ENCODE measurements around the gene ATXN1. TPM values are rescaled to one million over a fixed set of nuclear protein-coding genes. Genes with fewer than 3 reads are reported as not detected.

The ATXN1 gene
- total and polyA plus RNA-seq, 2 of the 13 experiments (the other 11 are each of a cell fraction or from before 2014, with no cell fraction given), result 20.7 to 39.5 TPM

GRCh38 chr6:16291739-16292138 is 469.5 kb downstream of the ATXN1 start (continued):
- no peak for TF ChIP-seq ZNF710 (CRISPR knock-in tag; IDR thresholded peaks at IDR 0.05; ENCODE audit: borderline replicate concordance)
- TF ChIP-seq ARID4A (CRISPR knock-in tag; IDR thresholded peaks at IDR 0.05; ENCODE audit: borderline replicate concordance), result no peak
- TF ChIP-seq DMAP1 (CRISPR knock-in tag; IDR thresholded peaks at IDR 0.05), result no peak
- TF ChIP-seq ZNF564 (CRISPR knock-in tag; IDR thresholded peaks at IDR 0.05), result no peak
- no peak for TF ChIP-seq ZNF75D (CRISPR knock-in tag; IDR thresholded peaks at IDR 0.05; ENCODE audit: borderline replicate concordance)
- no peak for TF ChIP-seq ZNF510 (CRISPR knock-in tag; IDR thresholded peaks at IDR 0.05; ENCODE audit: low read depth)

- peaks cover 4 to 18% of the 10 kb centered on the region in 2 experiments; a peak in 3 of 5 replicates for H3K27me3 ChIP-seq (ENCODE audit: control insufficient read depth in 1 of 2, insufficient read depth in 2 of 2, low read length in 2 of 2)
- no peaks in the 10 kb centered on the region for H3K79me2 ChIP-seq (ENCODE audit: insufficient read depth, low read length)
- no peak overlapping the region for H3K9ac ChIP-seq (ENCODE audit: insufficient read depth, low read depth, low read length)
- no peak overlapping the region for H2AFZ ChIP-seq (ENCODE audit: low read length)
- intact Hi-C loops (cut with micrococcal nuclease; ENCODE audit: unreplicated experiment) (loop anchor here (5.0 kb wide), 3 partner anchors 119 to 679 kb away; no protein-coding TSS in a partner anchor), in situ Hi-C loops (cut with HindIII; ENCODE audit: extremely low pct_ligation_motif_present, low pct_unique_long_range_greater_than_20kb) (no loop called here)
- H3K4me1 ChIP-seq (ENCODE audit: insufficient read depth, low read length), result no peaks in the 10 kb centered on the region
- DNase-seq (ENCODE audit: low spot score), result no peak
- no peak overlapping the region for H3K27ac ChIP-seq (ENCODE audit: extremely low read length, insufficient read depth, low read length)
- ATAC-seq, result no peak
- H3K4me3 ChIP-seq (replicated peaks in 1 of 3; ENCODE audit: insufficient read depth in 1 of 3, low read depth in 2 of 3, low read length in 3 of 3), result no peak overlapping the region
- H3K9me3 ChIP-seq (ENCODE audit: low read length), result no peaks in the 10 kb centered on the region
- ChIA-PET CTCF (ENCODE audit: low intra/inter-chr PET ratio, low total read pairs) (no interaction called here), POLR2A (no interaction called here)
- H3K4me2 ChIP-seq (ENCODE audit: low read depth, low read length), result no peak overlapping the region
- no peaks in the 10 kb centered on the region for H4K20me1 ChIP-seq (ENCODE audit: insufficient read depth, low read length)
- 69% methylated on average over 10 of the region's 26 CpGs for WGBS (ENCODE audit: low lambda C conversion rate)
- no peaks in the 10 kb centered on the region for H3K36me3 ChIP-seq (replicated peaks in 1 of 2; ENCODE audit: control insufficient read depth in 1 of 2, insufficient read depth in 2 of 2, low read length in 2 of 2)
- no TSS peak for BruUV-seq (replicated peaks)
- no peak for FAIRE-seq
- TF ChIP-seq MED8 (CRISPR knock-in tag; IDR thresholded peaks at IDR 0.05; ENCODE audit: insufficient replicate concordance) (no peak), RARG (CRISPR knock-in tag; IDR thresholded peaks at IDR 0.05; ENCODE audit: low read depth) (no peak)
Observed at GRCh38 chr6:16288163-16288562, 473.1 kb downstream of the ATXN1 start.
